GM19467 (cell line): Measurements from ENCODE around the gene TBC1D14.

Experiments
- ATAC-seq: cut with Tn5 transposase; IDR thresholded peaks from one replicate; pipeline ENCODE4 v1.9.1; 2021; ENCODE audit warnings: mild to moderate bottlenecking, moderate library complexity; ENCODE audit not compliant: unreplicated experiment

TBC1D14 gene

DNA sequence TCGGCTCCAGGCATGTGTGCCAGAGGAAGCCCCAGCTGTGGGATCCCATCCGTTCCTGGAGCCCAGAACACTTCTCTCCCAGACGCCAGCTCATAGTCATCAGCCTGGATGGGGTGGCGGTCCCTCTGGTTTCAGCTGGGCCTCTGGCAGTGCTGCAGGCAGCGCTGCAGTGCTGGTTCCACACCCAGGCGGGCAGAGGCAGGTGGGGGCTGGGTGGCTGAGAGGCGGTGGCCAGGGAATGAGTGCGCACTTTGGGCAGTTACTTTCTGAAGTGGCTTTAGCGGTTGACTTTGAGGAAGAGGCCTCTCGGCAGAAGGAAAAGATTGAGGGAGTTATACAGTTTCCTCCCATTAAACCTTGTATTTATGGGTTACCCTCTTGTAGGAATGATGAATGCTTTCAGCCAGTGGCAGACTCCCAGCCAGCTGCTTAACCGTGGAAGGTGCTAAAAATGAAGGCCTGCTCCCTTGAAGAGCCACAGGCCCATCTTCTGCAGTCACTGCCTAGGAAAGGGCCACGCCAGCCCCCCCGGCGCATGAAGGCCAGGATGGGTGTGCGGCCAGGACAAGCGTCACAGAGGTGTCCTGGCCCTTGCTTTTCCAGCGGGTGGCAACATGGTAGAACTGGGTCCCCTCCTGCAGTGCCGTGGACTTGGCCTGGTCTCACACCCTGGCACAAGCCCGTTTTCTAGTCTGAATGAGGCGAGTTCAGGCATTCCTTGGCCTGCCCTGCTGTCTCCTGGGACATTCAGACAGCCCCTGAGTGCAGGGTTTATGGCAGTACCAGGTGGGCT, 143.5 kb downstream of the TBC1D14 start:
- ATAC-seq: no peak

DNA sequence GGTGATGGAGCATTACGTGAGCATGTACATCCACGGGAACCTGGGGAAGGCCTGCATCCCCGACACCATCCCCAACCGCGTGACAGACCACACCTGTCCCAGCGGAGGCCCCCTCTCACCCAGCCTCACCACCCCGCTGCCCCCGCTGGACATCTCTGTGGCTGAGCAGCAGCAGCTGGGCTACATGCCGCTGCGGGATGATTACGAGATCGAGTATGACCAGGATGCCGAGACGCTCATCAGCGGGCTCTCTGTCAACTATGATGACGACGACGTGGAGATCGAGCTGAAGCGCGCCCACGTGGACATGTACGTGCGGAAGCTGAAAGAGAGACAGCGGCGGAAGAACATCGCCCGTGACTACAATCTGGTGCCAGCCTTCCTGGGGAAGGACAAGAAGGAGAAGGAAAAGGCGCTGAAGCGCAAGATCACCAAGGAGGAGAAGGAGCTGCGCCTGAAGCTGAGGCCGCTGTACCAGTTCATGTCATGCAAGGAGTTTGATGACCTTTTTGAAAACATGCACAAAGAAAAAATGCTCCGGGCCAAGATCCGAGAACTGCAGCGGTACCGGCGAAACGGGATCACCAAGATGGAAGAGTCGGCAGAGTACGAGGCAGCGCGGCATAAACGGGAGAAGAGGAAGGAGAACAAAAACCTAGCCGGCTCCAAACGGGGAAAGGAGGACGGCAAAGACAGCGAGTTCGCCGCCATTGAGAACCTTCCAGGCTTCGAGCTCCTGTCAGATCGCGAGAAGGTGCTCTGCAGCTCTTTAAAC, 144.7 kb downstream of the TBC1D14 start:
- no peak for ATAC-seq

DNA sequence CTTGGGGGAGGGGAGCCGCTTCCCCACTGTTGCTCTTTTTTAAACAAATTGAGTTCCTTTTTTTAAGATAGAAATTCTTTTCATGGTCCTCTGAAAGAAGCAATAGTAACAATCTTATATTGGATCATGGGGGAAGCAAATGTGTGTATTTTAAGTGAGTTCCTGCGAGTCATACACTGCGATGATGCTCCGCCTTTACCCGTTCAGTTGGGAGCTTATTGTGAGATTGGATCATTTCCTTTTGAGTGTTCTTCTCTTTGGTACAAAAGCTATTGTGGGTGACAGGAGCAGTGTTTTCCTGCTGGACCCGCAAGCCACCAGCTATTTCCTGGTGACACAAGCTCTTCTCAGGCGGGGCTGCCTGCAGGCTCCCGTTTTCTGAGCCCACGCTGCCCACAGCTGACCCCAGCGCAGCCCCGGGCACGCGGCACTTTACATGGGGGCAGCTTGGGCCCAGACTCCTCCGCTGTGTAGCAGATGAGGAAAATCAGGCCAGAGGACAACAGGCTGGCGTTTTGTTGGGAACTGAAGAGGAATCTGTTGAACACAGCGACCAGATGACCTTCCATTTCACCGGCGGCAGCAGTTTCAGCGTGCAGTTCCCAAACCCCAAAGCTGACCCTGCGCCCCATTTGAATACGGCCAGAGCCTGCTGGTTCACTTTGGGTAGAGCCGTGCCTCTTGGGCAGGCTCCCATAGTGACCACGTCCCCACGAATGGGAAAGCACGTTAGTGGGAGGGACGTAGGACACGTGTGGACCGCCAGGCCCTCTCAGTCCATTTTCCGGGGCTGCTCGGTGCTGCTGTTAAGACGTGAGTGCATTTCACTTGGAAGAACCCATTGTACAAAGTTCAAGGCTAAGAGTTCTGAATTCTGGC, 145.7 kb downstream of the TBC1D14 start:
- no peak for ATAC-seq

DNA sequence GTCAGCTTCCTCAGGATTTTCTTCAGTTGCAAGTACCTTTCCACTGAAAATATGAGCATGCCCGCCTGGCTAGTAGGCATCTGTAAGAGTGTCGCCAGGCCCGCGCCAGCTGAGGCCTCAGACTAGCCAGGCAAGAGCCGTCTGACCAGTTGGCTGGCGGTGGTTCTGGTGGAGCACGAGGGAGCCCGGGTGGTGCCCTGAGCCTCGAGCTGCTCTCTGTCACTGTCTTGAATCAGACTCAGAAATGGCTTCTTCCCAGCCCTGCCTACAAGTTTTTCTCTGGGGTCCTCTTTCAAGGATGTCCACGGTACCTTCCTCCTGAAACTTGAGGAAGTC, 146.3 kb downstream of the TBC1D14 start:
- no peak for ATAC-seq

DNA sequence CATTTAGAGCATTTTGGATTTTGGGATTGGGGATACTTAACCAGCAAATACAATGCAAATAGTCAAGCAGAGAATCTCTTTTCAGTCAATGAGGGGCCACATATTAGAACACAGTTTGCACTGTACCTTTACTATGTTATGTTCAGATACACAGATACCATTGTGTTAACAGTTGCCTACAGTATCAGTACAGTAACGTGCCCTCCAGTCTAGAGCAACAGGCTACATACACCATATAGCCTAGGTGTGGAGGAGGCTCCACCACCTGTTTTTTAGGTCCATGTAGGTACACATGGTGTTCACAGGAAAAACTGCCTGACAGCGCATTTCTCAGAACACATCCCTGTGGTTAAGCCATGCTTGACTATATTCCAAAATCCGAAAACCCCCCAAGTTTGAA, 149.2 kb downstream of the TBC1D14 start:
- ATAC-seq: no peak

DNA sequence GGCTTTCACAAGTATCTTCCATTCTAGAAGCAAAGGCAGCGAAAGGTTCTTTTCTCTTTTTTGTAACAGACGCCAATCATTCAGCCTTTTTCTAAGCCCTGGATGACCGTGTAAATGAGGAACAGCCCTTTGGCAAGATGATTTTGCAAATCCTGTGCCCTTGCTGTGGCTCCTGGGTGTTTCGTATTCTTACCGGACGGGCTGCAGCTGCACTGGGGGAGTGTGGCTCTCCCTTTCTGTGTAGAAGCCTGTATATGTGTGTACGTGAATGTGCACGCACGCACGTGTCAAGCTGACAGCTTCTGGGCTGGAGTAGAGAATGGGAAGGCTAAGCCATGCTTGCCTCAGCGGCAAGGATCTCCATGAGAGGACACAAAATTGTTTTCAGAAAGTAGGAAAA, 150.0 kb downstream of the TBC1D14 start:
- ATAC-seq: no peak

DNA sequence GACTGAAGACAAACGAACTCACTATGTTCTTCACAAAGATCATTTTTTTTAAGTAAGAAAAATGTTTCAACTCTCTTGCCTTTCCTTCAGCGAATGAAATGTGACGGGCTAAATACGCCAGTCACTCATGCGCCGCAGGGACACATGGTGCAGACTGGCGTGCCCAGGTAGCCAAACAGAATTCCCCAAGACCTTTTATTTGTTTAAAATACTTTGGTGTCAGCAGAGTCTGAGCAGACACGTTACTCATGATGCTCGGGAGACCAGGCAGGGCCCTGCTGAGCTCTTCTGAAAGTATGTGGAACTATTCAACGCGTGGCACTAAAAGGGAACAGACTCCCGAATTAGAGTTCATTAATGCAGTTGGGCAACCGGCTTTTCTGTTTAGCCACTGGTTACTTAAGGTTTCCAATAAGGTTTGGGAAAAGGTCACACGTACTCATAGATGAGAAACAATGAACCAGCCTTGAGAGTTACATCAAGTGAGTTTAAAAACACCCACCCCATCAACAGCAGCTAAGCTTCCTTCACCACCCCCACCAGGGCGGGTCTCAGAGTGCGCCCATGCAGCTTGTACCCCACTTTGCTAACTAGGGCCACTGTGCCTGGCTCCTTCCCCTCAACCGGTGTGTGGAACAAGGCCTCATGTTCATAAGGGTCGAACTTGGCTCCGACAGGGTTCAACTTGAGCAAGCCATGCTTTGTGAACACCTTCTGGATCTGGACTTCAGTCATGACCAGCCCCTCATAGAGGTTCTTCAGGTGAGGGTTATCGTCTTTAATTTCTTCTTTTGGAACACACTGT, 150.9 kb downstream of the TBC1D14 start:
- no peak for ATAC-seq

DNA sequence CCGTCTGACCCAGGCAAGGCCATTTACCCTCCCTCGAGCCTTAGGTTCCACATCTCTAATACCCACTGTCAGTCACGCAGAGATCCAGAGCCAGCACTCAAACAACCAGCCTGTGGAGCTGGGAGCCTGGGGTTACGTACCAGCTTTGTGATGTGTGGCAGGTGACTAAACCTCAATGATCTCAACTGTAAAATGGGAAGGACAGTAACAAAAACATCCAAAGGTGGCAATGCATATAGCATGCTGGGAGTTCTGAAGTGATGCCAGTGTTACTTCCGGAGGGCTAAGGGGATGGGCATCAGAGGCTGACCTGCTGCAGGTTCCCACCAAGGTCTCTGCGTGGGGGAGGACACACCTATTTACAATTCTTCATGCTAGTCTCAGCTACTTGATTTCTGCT, 152.2 kb downstream of the TBC1D14 start:
- ATAC-seq: no peak

DNA sequence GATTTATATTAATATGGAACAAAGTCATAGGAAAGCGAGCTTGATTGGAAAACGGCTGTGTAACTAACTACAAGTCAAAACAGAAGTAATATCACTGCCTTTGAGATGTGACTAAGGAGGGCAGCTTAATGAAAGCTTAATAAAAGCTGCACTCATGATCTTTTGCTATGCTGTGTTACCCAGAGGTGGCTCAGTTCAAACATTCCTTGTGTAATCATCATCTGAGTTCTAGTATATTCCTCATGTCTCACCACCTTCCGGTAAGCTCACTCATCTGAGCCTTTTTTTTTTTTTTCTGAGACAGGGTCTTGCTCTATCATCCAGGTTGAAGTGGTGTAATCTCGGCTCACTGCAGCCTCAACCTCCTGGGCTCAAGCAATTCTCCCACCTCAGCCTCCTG, 153.2 kb downstream of the TBC1D14 start:
- ATAC-seq: no peak

DNA sequence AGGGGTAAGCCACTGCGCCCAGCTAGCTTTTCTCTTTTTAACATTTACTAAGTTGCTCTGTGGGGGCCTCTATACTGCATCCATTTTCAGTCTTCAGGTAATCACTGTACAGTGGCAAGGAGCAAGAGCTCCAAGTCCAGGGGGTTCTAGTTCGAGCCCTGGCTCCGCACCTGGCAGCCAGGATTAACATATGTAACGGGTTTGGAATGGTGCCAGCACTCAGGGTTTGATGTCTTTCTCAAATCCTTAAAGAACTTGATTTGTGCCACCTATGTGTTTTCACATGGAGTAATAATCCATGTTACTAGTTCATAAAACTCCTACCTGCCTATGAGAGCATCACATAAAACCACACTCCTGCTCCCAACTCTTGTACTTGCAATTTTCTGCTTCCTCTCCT, 153.7 kb downstream of the TBC1D14 start:
- ATAC-seq: no peak

DNA sequence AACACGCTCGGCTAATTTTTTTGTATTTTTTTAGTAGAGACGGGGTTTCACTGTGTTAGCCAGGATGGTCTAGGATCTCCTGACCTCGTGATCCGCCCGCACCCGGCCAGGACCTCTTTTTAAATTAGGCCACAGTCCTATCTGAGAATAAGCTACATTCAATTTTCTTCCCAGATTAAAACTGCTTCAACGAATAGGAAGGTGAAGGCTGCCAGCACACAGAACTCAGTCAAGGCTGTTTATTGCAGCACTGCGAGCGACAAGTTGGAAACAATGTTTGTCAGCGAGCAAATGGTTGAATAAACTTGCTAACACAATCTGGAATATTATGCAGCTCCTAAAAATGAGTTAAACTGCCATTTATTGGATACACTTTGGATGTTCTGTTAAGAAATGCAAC, 156.4 kb downstream of the TBC1D14 start:
- ATAC-seq: no peak

DNA sequence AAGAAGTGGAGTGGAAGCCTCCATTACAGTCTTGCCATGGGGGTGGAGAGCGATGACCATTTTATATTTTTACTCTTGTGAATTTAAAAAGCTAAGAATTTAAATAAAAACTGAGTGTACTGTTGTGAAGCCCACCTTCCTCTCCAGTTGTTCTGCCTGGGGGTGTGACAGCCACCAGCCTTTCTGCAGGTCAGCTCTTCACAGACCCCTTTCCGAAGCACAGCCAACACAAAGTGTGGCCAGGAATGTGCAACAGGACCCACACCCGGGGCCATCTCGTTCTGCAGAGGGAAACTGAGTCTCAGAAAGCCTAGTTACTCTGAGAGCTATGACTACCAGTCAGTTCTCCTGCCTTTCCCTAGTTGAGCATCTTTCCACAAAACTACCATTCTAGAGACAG, 156.9 kb downstream of the TBC1D14 start:
- no peak for ATAC-seq

DNA sequence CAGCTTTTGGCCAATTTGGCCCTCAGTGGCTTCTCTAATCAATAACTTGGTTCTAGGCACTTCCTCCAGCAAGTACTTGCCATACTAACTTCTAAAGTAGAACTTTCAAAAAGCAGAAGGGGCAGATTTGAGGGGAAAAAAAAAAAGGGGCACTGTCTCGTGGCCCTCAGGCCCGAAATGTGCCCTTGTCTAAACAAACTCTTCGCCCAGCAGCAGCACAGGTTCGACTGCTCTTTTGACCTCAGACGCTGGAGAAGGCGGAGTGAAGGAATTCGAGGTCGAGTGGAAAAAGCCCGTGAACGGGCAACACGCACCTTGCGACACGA, 157.5 kb downstream of the TBC1D14 start:
- no peak for ATAC-seq

DNA sequence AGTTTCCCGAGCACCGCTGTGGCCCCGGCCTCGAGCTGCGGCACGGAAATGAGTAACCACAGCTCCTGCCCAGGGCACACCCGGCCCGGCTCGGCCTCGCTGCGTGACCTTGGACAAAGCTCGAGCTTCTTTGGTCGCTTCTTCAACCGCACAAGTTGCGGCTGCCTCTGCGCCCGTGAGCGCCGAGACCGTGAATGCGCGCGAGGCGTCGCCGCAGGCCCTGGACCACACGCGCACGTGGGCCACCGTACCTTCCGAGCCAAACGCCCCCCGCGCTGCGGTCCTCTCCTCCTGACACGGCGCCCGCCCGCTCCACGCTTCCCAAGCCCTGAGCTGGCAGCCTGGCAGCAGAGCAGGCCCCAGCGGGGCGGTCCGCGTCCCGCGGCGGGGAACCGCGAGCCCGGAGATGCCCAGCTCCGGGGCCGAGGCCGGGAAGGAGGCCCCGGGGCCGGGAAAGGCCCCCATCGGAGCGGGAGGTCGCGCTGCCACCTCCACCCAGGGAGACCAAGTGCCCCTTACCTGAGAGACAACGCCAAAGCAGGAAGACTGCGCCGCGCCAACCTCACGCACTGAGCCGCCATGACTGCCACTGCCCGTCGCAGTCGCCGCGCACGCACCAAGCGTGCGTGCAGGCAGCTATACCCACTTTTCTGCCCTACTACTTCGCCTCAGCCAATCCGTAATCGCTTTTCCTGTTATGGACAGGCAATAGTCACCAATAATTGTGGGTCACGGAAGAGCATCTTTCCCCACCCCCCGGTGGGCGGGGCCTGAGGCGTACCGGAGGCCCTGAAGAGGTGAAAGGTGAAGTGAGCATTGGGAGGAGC, 158.0 kb downstream of the TBC1D14 start, which contains the start of gene GRPEL1:
Gene GRPEL1 (minus strand): TSS at position 613 of the 827 bp plus-strand sequence. CDS start 32 bp downstream, at position 581.
- ATAC-seq: peak; percentile 87

DNA sequence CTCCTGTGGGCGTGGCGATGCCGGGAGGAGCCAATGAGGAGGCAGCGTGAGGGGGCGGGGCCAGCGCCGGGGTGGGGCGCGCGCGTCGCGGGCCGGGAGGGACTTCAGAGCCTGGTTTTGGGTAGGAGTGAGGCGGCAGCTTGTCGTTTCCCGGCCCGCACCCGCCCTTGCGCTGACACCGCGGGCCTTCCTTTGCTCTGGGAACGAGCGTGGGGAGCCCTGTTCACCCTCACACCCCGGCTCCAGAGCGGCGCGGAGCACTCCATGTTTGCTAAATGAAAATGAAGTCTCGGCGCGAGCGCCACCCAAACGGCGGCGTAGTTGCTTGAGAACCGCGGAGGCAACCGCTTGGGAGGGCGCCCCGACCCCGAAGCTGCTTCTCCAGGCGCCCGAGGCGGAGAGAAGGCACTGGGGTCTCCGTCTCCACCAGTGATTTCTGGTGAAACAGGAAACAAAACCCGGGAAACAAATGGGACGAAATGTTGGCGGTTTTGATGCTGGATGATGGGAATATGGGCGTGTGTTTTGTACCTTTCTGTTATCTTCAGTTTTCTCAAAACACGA, 158.7 kb downstream of the TBC1D14 start:
- ATAC-seq: peak; percentile 9

DNA sequence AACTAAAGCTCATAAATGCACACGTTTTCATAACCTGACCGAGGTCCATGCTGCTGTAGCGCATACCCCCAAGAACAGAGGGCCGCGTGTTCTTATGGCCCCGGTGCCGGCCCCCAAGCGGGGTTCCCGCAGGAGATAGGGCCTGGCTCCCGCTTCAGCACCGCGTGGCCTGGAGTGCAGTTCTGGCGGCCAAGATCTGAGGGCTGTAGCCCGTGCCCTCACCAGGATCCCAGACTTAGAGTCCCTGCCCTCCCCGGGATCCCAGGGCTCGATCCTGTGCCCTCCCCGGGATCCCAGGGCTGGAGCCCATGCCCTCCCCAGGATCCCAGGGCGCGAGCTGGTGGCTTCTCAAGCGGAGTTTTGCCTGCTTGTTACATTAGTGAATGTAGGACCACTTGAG, 159.3 kb downstream of the TBC1D14 start:
- no peak for ATAC-seq

DNA sequence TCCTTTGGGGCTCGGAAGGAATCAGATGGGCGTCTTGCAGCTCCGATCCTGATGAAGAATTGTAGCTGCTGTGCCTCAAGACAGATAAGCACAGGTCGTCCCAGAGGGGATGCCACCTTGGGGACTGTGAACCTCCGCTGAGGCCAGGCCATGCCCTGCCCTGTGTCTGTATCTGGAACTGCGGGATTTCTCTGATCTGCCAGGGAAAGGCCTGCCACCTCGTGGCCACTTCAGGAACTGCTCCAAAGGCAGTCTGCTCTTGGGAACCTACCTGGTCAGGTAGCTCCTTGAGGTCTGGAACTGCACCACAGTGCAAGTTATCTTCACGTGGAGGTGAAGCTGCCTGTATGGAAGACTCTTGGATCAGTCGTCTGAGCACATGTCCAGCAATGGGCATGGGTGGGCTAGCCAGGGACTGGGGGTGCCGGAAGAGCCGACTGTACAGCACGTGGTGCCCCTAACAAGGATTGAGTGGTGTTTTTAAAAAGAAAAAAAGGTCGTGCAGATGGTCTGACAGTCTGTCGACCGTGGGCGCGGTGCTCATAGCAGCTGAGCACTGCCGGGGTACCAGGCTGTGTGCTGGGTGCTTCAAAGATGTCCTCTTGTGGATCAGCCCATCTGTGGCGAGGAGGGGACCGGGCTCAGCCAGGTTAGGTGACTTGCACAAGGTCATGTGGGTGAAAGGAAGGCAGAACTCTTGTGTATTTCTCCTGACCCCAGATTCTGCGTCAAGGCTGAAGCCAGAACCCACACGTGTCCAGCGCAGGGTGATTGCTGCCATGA, 161.3 kb downstream of the TBC1D14 start:
- peak; percentile 25 for ATAC-seq

DNA sequence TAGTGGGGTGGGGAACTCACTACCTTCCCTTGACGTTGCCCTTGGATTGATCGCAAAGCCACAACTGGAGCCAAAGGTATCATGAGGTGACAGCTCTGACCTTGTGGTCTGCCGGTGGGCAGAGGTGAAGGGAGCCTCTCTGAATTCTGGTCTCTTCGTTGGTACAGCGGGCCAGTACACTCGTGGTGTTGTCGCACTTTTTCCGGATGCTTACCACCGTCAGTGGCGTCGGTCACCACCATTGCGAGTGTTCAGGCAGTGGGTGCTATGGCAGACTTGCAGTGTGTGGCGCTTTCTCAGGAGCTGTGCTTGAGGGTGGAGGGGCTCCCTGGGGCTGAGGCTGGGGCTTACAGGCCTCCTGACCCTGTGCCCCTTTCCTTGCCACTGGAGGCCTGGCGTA, 163.4 kb downstream of the TBC1D14 start:
- ATAC-seq: no peak
